Measurements from ENCODE around the gene INO80.
A peak's percentile ranks its signal among the peaks of the same experiment; 100 is the strongest.
"Not testable (repeated sequence)": the region's sequence is repeated elsewhere in the genome, so short reads cannot be mapped to it uniquely, and the experiment has no call there.

The INO80 gene

GRCh38 chr15:40955141-40955903, 160.8 kb downstream of the INO80 start:
- TF ChIP-seq CTCF (IDR thresholded peaks at IDR 0.05; ENCODE audit: low read depth, low read length) = no peak
- DNase-seq (ENCODE audit: extremely low read depth, low read depth) = no peak

GRCh38 chr15:40954158-40954848, 161.8 kb downstream of the INO80 start:
- DNase-seq (ENCODE audit: extremely low read depth, low read depth) = not testable (repeated sequence)

GRCh38 chr15:40953713-40954074, 162.4 kb downstream of the INO80 start:
- no peak for DNase-seq (ENCODE audit: extremely low read depth, low read depth)

GRCh38 chr15:40952901-40953712, 163.0 kb downstream of the INO80 start, which contains the start of gene CHAC1:
CHAC1 (plus strand) TSS chr15:40953471; CDS start chr15:40953584, 113 bp downstream.
- peak; percentile 45 for TF ChIP-seq CTCF (IDR thresholded peaks at IDR 0.05; ENCODE audit: low read depth, low read length)
- peak; percentile 97 for DNase-seq (ENCODE audit: extremely low read depth, low read depth)

More at GRCh38 chr15:40953713-40954074, 162.4 kb downstream of the INO80 start:
- no peak for TF ChIP-seq CTCF (IDR thresholded peaks at IDR 0.05; ENCODE audit: low read depth, low read length)

GRCh38 chr15:40952301-40952900, 163.7 kb downstream of the INO80 start:
- DNase-seq (ENCODE audit: extremely low read depth, low read depth) = no peak
- TF ChIP-seq CTCF (IDR thresholded peaks at IDR 0.05; ENCODE audit: low read depth, low read length) = no peak

- no peak for DNase-seq (ENCODE audit: extremely low read depth, low read depth)
- no peak for TF ChIP-seq CTCF (IDR thresholded peaks at IDR 0.05; ENCODE audit: low read depth, low read length)
Observed at GRCh38 chr15:40951764-40952163, 164.3 kb downstream of the INO80 start.

- DNase-seq (ENCODE audit: extremely low read depth, low read depth) = no peak
- no peak for TF ChIP-seq CTCF (IDR thresholded peaks at IDR 0.05; ENCODE audit: low read depth, low read length)
Observed at GRCh38 chr15:40949756-40950207, 166.3 kb downstream of the INO80 start.
